OCI-LY1 (cell line): ENCODE results near the gene PCGF3.

Source experiments
- CTCF ChIP-seq: fragments of 200-600 bp; sonication (generic), shearing (Covaris generic); IDR thresholded peaks from 2 replicates; pipeline ENCODE4 v1.5.1; 2017; ENCODE audit warnings: mild to moderate bottlenecking, antibody characterized with exemption, low read length, moderate library complexity, mixed read lengths
- EZH2 ChIP-seq: fragments of 200-600 bp; sonication (generic), shearing (Covaris generic); IDR thresholded peaks from 2 replicates; pipeline ENCODE4 v1.8.0; 2017; ENCODE audit warnings: borderline replicate concordance, mixed run types, mild to moderate bottlenecking, antibody characterized with exemption, low read length, moderate library complexity, mixed read lengths

GRCh38 chr4:687048-687970 lies 18.3 kb upstream of the PCGF3 start:
- TF ChIP-seq CTCF: no peak
- TF ChIP-seq EZH2: no peak
